SK-N-DZ (cell line): Measurements from ENCODE around the gene NFYB. TPM values are rescaled to one million over a fixed set of nuclear protein-coding genes. Genes with fewer than 3 reads are reported as not detected.
"Not testable (repeated sequence)": the region's sequence is repeated elsewhere in the genome, so short reads cannot be mapped to it uniquely, and the experiment has no call there.

Experiments
- DNase-seq: peaks from one replicate; pipeline ENCODE4 v3.0.0-alpha.2; 2015; ENCODE audit warnings: low spot score
- polyA plus RNA-seq, 2 experiments: library from polyadenylated mRNA; depleted of rRNA; stranded (reverse); fragments of >200 nt; gene quantifications; 2 replicates each; pipeline ENCODE4 v1.2.3, GENCODE V29; 2014

Gene NFYB
- polyA plus RNA-seq (2014; cell fraction: cytosol; rRNA removed) = 57.0 and 61.3 TPM in 2 replicates
- polyA plus RNA-seq (2014; cell fraction: nucleus; rRNA removed) = 47.2 and 59.6 TPM in 2 replicates

- DNase-seq = peak; percentile 97
Observed at GRCh38 chr12:104137902-104138796, at the start of gene NFYB. TSS of gene NFYB (minus strand) at chr12:104138210. CDS start at chr12:104135453, 2,757 bp downstream.

DNA sequence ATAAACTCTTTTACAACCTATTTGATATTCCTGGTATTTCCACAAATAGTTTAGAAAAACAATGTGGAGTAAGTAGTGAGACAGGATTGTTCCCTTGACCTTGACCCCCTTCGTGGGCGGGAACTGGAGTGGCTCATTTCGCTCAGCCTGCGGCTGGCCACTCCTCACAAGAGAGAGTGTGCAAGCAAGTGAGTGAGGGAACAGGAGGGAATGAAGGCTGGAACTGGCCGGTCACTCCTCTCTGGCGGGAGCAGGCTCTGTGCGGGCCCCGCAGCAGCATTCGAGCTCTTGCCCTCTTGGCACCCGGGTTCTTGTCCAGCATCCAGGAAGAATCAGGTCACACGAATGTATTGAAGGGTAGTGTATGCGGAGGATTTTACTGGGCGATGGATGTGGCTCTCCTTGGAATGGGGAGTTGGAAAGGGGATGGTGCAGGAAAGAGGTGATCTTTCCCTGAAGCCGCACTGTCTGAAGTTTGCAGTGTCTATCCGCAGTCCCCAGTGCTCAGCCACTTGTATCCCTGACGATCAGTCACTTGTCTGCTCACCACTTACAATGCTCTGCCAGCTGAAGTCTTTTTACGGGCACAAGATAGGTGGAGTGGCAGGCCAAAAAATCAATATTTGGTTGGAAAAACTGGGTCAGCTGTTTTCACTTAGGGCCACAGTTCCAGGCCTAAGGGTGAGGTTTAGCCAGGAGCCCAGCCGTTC lies 49.6 kb upstream of the NFYB start:
- no peak for DNase-seq

DNA sequence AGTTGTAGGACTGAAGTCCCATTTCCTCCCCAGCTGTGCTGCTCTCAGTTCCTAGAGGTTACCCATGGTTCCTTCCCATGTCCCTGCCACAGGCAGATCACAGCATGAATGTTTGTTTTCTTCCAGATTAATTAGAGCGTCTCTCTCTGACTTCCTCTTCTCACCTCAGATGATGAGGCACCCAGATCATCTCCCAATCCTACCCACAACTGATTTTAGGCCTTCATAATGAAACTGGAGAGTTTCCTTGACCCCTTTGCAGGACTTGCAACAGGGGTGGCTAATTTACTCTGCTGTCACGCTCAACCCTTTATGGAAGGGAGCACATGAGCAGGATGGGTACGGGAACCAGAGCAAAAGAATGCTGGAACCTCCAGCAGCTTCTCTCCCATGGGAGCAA lies 45.4 kb upstream of the NFYB start:
- no peak for DNase-seq

DNA sequence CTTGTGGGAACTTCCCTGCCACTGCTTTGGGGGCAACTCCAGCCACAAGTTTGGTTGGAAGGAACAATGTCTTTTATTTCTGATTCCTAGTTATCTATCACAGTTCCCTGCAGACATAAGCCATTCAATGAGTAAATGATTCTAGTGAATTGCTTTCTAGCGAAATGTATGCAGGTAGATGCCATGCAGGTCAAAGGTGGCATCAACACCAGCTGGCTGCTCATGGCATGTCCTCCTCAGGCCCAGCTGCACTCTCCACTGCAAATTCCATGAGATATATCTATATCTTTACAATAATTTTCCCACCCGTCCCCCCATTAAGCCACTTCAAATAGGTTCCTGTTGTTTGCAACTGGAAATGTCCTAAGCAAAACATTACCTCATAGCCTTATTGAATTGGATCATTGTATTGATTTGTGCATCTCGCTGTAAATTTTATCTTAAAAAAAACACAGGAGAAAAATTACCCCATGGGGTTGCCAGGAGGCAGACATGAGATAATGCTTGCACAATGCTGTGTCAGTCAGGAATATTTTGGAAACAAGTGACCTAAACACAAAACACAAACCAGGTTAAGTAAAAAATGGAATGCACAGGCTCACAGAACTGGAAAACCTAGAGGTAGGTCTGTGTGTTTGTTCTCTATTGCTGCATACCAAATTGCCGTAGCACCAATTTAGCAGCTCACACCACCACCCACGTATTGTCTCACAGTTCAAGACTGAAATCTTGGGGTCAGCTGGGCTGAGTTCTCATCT lies 44.8 kb upstream of the NFYB start:
- DNase-seq = no peak

- DNase-seq = no peak
Observed at GRCh38 chr12:104182144-104182543, 44.1 kb upstream of the NFYB start.

GRCh38 chr12:104181313-104181712 lies 43.3 kb upstream of the NFYB start:
- DNase-seq = no peak

DNA sequence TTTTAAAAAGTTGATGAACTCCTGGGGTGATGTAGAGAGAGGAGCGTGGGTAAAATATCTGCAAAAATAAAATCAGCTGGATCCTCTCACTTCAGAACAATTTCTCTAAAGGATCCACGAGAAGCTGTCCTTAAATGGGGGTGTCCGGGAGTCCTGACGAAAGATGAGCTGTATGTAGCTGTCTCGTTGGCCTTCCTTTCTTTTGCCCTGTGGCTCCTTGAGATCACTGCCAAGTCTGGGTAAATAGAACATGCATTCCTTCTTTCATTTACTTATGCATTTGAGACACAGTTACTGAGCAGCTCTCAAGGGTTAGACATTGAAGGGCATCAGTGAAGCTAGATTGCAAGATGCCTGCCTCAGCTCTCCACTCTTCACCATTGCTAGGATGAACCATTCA lies 42.4 kb upstream of the NFYB start:
- DNase-seq = no peak

- no peak for DNase-seq
Observed at GRCh38 chr12:104177663-104178501, 39.9 kb upstream of the NFYB start.

GRCh38 chr12:104177336-104177662 lies 39.3 kb upstream of the NFYB start:
- no peak for DNase-seq

GRCh38 chr12:104175726-104176247 lies 37.8 kb upstream of the NFYB start:
- DNase-seq = no peak

DNA sequence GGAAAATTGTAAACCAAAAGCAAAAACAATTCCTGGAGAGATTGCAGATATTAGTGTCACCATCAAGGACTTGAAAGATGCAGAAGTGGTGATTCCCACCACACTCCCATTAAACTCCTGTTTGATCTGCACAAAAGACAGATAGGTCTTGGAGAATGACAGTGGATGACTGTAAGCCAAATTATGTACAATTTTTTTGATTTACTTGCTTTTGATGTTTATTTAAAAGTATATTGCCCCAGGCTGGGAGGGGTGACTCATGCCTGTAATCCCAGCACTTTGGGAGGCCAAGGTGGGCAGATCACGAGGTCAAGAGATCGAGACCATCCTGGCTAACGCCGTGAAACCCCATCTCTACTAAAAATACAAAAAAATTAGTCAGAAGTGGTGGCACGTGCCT lies 35.8 kb upstream of the NFYB start:
- DNase-seq = not testable (repeated sequence)

DNA sequence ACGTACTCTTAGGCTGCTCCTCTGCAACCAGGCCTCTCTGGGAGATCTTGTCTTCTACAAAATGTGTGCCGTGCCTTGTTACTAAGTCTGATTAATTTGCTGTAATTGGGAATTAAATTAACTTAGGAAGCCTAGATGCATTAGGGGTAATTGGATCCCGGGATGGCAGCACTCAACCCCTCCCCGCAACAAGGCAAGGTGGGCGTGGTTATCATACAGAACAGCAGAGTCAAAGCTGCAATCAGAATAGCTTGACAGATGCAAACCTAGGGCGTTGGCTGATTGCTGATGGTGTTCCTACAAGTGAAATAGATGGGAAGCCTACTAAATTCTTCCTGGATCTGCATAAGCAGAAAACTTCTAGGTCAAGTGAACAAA lies 34.5 kb upstream of the NFYB start:
- DNase-seq = peak; percentile 85

- DNase-seq = no peak
Observed at GRCh38 chr12:104171785-104172569, 34.0 kb upstream of the NFYB start.

- DNase-seq = no peak
Observed at GRCh38 chr12:104168596-104168995, 30.6 kb upstream of the NFYB start.

- DNase-seq = no peak
Observed at GRCh38 chr12:104167519-104168458, 29.8 kb upstream of the NFYB start.

- no peak for DNase-seq
Observed at GRCh38 chr12:104166465-104166864, 28.5 kb upstream of the NFYB start.

- no peak for DNase-seq
Observed at GRCh38 chr12:104165801-104166200, 27.8 kb upstream of the NFYB start.

- DNase-seq = no peak
Observed at GRCh38 chr12:104164634-104165033, 26.6 kb upstream of the NFYB start.

- DNase-seq = no peak
Observed at GRCh38 chr12:104163631-104164030, 25.6 kb upstream of the NFYB start.
